Activated B cell treated with CpG ODN at 0.5 μM for 24 hours (primary cell): ENCODE results near the gene TEKT1. TPM values are rescaled to one million over a fixed set of nuclear protein-coding genes. Genes with fewer than 3 reads are reported as not detected.

Experiments used
- ATAC-seq: fragments of 200-7000 bp; cut with Tn5 transposase; one replicate; pipeline ENCODE4 v1.10.0; 2021; ENCODE audit warnings: low read depth, mild to moderate bottlenecking, moderate library complexity
- CTCF ChIA-PET: fragments of 350-600 bp; sonication (Branson Sonifier 250); formaldehyde crosslinking; loops from one replicate; lab custom pipeline; 2021; ENCODE audit warnings: antibody characterized with exemption; lab: Charles Lee
- POLR2A ChIA-PET: fragments of 350-600 bp; sonication (Branson Sonifier 250); formaldehyde crosslinking; loops from one replicate; lab custom pipeline; 2021; ENCODE audit warnings: antibody characterized with exemption; lab: Charles Lee
- DNase-seq: peaks from one replicate; pipeline ENCODE4 v3.0.0; 2022
- H3K27ac Mint-ChIP-seq: one replicate; pipeline ENCODE4 v1.8.0; 2020; ENCODE audit warnings: mixed read lengths
- H3K27me3 Mint-ChIP-seq: one replicate; pipeline ENCODE4 v1.8.0; 2021; ENCODE audit warnings: mixed read lengths
- H3K36me3 Mint-ChIP-seq: one replicate; pipeline ENCODE4 v1.8.0; 2021; ENCODE audit warnings: low read depth, mixed read lengths
- H3K4me1 Mint-ChIP-seq: one replicate; pipeline ENCODE4 v1.8.0; 2021; ENCODE audit warnings: mixed read lengths
- H3K4me3 Mint-ChIP-seq: one replicate; pipeline ENCODE4 v1.8.0; 2020; ENCODE audit warnings: mild to moderate bottlenecking, mixed read lengths
- H3K9me3 Mint-ChIP-seq: one replicate; pipeline ENCODE4 v1.8.0; 2020; ENCODE audit warnings: mixed read lengths
- intact Hi-C: fragments of 100-400 bp; cut with micrococcal nuclease; formaldehyde crosslinking; loops from one replicate; pipeline ENCODE4 v1.15.1; 2024
- total RNA-seq: library from RNA; stranded (reverse); gene quantifications from 2 replicates; pipeline ENCODE4 v1.2.3, GENCODE V29; 2022
- TF ChIP-seq, protein P1 (sequence below): fragments of 200-600 bp; IDR thresholded peaks from one replicate; pipeline ENCODE4 v1.8.0; 2022; ENCODE audit warnings: antibody characterized with exemption, mild to moderate bottlenecking

Gene TEKT1
- total RNA-seq, 1 donor from 2014 or later = not detected

DNA sequence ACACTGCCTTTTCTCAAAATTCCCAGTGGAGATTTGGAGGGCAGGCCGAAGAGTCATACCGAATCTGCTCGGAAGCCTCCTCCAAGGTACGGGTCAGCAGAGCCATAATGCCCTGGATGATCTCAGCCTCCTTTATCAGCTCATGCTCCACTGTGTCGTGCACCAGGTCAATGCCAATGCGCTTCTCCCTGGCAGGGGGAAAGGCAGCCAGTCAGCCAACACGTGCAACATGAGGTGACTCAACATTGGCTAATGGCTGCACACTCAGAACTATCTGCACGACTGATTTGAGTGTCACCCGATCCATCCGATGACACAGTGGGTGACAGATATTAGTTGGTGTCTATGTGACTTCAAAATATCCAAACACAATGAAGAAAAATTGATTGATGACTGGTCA is 15.8 kb downstream of the TEKT1 start:
- TF ChIP-seq, protein P1, sequence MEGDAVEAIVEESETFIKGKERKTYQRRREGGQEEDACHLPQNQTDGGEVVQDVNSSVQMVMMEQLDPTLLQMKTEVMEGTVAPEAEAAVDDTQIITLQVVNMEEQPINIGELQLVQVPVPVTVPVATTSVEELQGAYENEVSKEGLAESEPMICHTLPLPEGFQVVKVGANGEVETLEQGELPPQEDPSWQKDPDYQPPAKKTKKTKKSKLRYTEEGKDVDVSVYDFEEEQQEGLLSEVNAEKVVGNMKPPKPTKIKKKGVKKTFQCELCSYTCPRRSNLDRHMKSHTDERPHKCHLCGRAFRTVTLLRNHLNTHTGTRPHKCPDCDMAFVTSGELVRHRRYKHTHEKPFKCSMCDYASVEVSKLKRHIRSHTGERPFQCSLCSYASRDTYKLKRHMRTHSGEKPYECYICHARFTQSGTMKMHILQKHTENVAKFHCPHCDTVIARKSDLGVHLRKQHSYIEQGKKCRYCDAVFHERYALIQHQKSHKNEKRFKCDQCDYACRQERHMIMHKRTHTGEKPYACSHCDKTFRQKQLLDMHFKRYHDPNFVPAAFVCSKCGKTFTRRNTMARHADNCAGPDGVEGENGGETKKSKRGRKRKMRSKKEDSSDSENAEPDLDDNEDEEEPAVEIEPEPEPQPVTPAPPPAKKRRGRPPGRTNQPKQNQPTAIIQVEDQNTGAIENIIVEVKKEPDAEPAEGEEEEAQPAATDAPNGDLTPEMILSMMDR = no peak
- H3K36me3 Mint-ChIP-seq = no peaks in the 10 kb centered on the region

DNA sequence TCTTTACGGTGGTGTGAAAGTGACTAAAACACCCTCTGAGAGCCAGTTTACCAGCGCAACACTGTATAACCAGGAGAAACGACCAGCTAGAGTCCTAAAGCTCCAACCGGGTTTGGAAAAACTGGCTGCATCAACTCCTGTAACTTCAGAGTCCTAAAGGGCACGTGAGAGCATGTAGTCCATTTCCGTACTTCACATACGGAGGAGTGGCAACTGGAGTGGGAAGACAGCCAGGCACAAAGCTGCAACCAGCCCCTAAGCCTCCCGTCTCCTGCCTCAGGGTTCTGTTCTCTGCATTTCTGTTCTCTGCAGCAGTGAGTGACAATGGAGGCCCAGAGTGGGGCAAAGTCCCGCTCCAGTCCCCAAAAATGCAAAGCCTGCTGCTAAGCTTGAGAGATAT is 19.2 kb downstream of the TEKT1 start:
- Mint-ChIP-seq H3K27ac (no peak overlapping the region), H3K4me1 (no peaks in the 10 kb centered on the region), H3K36me3 (no peaks in the 10 kb centered on the region), H3K4me3 (no peak overlapping the region), H3K9me3 (no peaks in the 10 kb centered on the region), H3K27me3 (peaks cover 25% of the 10 kb centered on the region)
- no peak for ATAC-seq
- POLR2A ChIA-PET = no interaction called here
- intact Hi-C loops = no loop called here
- DNase-seq = no peak
- CTCF ChIA-PET = no interaction called here
- TF ChIP-seq, protein P1 = no peak

More for the DNA sequence above, 15.8 kb downstream of the TEKT1 start:
- Mint-ChIP-seq H3K9me3 (no peaks in the 10 kb centered on the region), H3K4me1 (no peaks in the 10 kb centered on the region), H3K4me3 (no peak overlapping the region), H3K27ac (no peak overlapping the region), H3K27me3 (peaks cover 21% of the 10 kb centered on the region)
- DNase-seq = no peak
- ChIA-PET POLR2A (no interaction called here), CTCF (no interaction called here)
- no peak for ATAC-seq
- intact Hi-C loops = no loop called here

DNA sequence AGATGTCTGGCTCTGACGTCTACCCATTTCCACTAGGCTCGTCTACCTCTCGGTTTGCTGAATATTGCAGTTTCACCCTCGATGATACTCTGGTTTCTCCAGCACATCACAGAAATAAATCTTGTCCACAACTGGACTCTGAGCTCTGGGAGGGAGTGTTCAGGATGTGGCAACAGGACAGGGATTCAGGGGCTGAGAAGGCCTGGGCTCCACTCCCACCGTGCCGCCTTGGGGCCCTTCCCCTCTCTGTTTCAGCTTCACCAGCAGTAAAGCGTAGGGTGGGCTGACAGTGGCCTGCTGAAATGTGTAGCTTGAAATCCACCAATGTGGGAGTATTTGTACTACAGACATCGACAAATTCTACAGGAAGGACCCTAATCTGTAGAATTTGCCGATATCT is 20.0 kb downstream of the TEKT1 start:
- ATAC-seq = no peak
- TF ChIP-seq, protein P1 = no peak
- CTCF ChIA-PET = no interaction called here
- no peaks in the 10 kb centered on the region for H3K36me3 Mint-ChIP-seq
- H3K27ac Mint-ChIP-seq = no peak overlapping the region
- POLR2A ChIA-PET = no interaction called here
- H3K27me3 Mint-ChIP-seq = peaks cover 25% of the 10 kb centered on the region
- no peak for DNase-seq
- no peaks in the 10 kb centered on the region for H3K4me1 Mint-ChIP-seq
- intact Hi-C loops = no loop called here
- no peaks in the 10 kb centered on the region for H3K9me3 Mint-ChIP-seq
- no peak overlapping the region for H3K4me3 Mint-ChIP-seq

DNA sequence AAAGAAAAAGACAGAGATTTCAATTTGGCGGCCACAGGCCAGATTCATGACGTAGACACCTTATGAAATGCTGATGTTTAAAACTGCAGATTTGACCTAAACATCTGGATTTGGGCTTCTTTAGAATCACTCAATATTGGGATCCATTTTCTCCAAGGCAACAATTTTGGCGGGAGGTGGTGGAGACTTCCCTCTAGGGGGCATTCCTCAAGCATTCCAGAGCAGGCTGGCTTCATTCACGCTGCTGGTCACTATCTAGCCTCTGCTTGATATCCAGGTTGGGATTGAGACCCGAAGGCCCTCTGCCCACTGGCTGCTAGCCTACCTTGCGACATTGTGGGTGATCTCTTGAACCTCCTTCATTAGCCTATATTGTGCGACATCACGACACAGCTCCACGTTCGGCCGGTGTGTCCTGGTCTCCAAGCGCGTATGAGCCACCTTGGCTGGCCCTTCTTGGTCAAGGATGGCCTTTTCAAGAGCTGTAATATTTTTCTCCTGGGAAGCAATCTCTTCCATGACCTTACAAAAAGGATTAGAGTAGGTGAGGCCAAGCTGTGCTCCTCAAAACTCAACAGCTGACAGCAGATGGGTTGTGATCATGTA is 31.0 kb downstream of the TEKT1 start:
- no peak for DNase-seq
- CTCF ChIA-PET = no interaction called here
- Mint-ChIP-seq H3K27me3 (peaks cover 2% of the 10 kb centered on the region), H3K4me1 (no peaks in the 10 kb centered on the region), H3K9me3 (no peaks in the 10 kb centered on the region), H3K4me3 (no peak overlapping the region), H3K27ac (no peak overlapping the region), H3K36me3 (no peaks in the 10 kb centered on the region)
- no peak for ATAC-seq
- TF ChIP-seq, protein P1 = no peak
- POLR2A ChIA-PET = no interaction called here
- intact Hi-C loops = loop anchor here (1.0 kb wide), 2 partner anchors 134 to 327 kb away; no protein-coding TSS in a partner anchor

DNA sequence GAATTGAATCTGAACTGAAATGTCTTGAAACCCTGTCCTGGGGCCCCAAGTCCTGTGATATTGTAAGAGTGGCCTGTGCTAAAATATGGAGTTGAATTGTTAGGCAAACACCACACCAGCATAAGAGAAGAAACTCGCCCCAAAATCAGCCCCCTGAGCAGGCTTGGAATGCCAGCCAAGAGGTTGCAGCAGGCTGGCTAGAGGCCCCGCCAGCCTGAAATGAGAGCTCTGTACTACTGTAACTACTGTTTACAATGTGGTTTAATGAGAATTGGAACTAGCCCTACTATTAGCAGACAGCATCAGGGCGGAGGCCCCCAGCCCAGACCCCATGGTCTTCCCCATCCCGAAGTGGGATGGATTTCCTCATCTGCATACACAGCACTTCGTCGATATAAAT is 31.8 kb downstream of the TEKT1 start:
- peaks cover 2% of the 10 kb centered on the region for H3K27me3 Mint-ChIP-seq
- H3K4me1 Mint-ChIP-seq = no peaks in the 10 kb centered on the region
- TF ChIP-seq, protein P1 = no peak
- no peaks in the 10 kb centered on the region for H3K9me3 Mint-ChIP-seq
- ATAC-seq = no peak
- no peak for DNase-seq
- H3K27ac Mint-ChIP-seq = no peak overlapping the region
- H3K36me3 Mint-ChIP-seq = no peaks in the 10 kb centered on the region
- CTCF ChIA-PET = no interaction called here
- intact Hi-C loops = loop anchor here (1.0 kb wide), 2 partner anchors 133 to 326 kb away; no protein-coding TSS in a partner anchor
- H3K4me3 Mint-ChIP-seq = no peak overlapping the region
- POLR2A ChIA-PET = no interaction called here
